BJ (cell line): ENCODE measurements around the gene PTRH2. TPM values are rescaled to one million over a fixed set of nuclear protein-coding genes. Genes with fewer than 3 reads are reported as not detected.

Source experiments
- CTCF ChIA-PET: fragments of 350-600 bp; formaldehyde crosslinking; extraction: SDS; loops from one replicate; lab custom pipeline; 2021; ENCODE audit warnings: antibody characterized with exemption, inconsistent platforms; lab: Yijun Ruan, JAX
- POLR2A ChIA-PET: fragments of 300-600 bp; sonication (Branson Sonifier 250); formaldehyde crosslinking; extraction: SDS; loops from one replicate; lab custom pipeline; 2021; ENCODE audit warnings: antibody characterized with exemption; lab: Charles Lee
- DNase-seq: peaks from one replicate; pipeline ENCODE4 v3.0.0-alpha.2; 2011; ENCODE audit warnings: low read depth
- H3K27me3 ChIP-seq: 2 replicates; pipeline ENCODE4 v1.6.0; 2011; ENCODE audit warnings: low read length; ENCODE audit not compliant: control insufficient read depth, insufficient read depth
- H3K36me3 ChIP-seq: 2 replicates; pipeline ENCODE4 v1.5.1; 2011; ENCODE audit warnings: low read length; ENCODE audit not compliant: control insufficient read depth, insufficient read depth
- H3K4me3 ChIP-seq: 2 replicates; pipeline ENCODE4 v1.5.1; 2011; ENCODE audit warnings: low read depth, mild to moderate bottlenecking, control low read depth, low read length
- polyA plus RNA-seq: library from polyadenylated mRNA; depleted of rRNA; stranded (reverse); fragments of >200 nt; gene quantifications from 2 replicates; pipeline ENCODE4 v1.2.3, GENCODE V29; 2011
- TF ChIP-seq, protein P1 (sequence below): IDR thresholded peaks from 2 replicates; pipeline ENCODE4 v1.5.1; 2011; ENCODE audit warnings: low read depth, mild to moderate bottlenecking, control low read depth, inconsistent platforms, low read length, moderate library complexity; ENCODE audit not compliant: insufficient read depth

PTRH2 gene
- polyA plus RNA-seq, 1 experiment, result 31.4 TPM

DNA sequence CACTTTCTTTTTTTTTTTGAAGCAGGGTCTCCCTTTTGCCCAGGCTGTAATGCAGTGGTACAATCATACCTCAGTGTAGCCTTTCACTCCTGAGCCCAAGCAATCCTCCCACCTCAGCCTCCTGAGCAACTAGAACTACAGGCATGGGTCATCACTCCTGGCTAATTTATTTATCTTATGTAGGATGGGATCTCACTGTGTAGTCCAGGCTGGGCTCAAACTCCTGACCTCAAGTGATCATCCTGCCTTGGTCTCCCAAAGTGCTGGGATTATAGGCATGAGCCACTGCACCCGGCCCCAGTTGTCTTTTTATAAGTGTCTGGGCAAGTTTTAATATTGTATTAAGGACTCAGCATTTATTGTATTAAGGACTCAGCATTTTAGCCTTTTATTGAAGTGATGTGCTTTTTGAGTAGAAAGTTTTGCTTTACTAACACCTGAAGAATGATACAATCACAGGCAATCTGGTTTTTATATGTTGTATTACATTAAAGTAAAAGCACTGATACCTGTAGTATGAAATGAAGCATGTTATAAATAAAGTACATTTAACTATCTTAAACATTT is 23.1 kb upstream of the PTRH2 start:
- POLR2A ChIA-PET, result no interaction called here

DNA sequence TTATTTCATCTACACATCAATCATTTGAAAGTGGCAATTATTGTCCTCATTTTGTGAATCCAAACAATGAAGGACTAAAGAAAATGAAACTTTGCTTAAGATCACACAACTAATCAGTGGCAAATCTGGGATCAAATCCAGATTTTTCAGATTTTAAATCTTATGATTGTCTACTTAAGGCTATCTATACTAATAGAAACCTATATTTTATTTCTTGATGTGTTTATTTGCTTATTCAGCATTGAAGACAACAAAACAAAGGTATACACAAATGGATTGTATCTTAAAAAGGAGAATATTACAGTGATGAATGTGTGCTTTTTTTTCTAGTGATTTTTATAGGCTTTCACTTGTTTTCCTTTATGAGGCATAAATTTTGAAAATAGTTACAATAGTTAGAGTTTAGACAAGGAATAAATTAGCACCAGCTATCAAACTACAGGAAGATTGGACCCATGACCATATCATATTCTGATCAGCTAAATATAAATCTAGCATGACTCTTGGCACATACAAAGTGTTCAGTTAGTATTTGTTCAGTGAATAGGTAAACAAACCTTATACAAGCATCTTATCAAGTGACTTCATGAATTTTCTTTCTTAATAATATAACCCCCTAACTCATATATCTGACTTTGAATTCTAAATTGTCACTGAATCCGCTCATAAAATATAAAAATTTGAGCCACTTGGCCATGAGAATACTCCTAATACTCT is 20.7 kb upstream of the PTRH2 start:
- DNase-seq, result no peak
- Histone ChIP-seq H3K36me3 (no peaks in the 10 kb centered on the region), H3K4me3 (no peak overlapping the region), H3K27me3 (no peaks in the 10 kb centered on the region)
- ChIA-PET CTCF (interaction anchor here (1.3 kb wide), 1 partner anchor 19 kb away, joined by 4 read pairs; no protein-coding TSS in a partner anchor), POLR2A (no interaction called here)
- TF ChIP-seq, protein P1, sequence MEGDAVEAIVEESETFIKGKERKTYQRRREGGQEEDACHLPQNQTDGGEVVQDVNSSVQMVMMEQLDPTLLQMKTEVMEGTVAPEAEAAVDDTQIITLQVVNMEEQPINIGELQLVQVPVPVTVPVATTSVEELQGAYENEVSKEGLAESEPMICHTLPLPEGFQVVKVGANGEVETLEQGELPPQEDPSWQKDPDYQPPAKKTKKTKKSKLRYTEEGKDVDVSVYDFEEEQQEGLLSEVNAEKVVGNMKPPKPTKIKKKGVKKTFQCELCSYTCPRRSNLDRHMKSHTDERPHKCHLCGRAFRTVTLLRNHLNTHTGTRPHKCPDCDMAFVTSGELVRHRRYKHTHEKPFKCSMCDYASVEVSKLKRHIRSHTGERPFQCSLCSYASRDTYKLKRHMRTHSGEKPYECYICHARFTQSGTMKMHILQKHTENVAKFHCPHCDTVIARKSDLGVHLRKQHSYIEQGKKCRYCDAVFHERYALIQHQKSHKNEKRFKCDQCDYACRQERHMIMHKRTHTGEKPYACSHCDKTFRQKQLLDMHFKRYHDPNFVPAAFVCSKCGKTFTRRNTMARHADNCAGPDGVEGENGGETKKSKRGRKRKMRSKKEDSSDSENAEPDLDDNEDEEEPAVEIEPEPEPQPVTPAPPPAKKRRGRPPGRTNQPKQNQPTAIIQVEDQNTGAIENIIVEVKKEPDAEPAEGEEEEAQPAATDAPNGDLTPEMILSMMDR, result no peak

More for the DNA sequence above, 23.1 kb upstream of the PTRH2 start:
- no peak for DNase-seq
- CTCF ChIA-PET, result no interaction called here
- Histone ChIP-seq H3K4me3 (no peak overlapping the region), H3K27me3 (no peaks in the 10 kb centered on the region), H3K36me3 (no peaks in the 10 kb centered on the region)
- TF ChIP-seq, protein P1, result no peak

DNA sequence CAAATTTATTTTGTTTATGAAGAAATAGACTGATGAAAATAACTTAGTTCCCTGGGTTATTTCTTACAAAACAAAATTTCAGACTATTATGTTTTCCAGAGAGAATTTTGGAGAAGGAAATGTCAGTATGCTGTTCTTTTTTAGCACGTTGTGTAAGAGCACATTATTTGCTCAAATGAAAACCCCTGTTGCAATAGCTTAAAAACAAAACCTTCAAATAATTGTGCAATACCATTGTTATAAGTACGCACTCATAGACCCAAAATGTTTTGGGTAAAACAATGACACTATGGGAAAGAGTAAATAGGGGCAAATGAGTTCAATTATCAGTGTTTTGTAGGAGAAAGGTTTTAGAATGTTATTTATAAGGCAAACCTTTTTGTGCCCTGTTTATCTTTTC is 18.5 kb upstream of the PTRH2 start:
- peak; percentile 10 for DNase-seq
- H3K36me3 ChIP-seq, result no peaks in the 10 kb centered on the region
- no peak overlapping the region for H3K4me3 ChIP-seq
- TF ChIP-seq, protein P1, result no peak
- POLR2A ChIA-PET, result interaction anchor here (0.6 kb wide), 1 partner anchor 105 kb away, joined by 5 read pairs; no protein-coding TSS in a partner anchor
- no peaks in the 10 kb centered on the region for H3K27me3 ChIP-seq
- CTCF ChIA-PET, result no interaction called here

DNA sequence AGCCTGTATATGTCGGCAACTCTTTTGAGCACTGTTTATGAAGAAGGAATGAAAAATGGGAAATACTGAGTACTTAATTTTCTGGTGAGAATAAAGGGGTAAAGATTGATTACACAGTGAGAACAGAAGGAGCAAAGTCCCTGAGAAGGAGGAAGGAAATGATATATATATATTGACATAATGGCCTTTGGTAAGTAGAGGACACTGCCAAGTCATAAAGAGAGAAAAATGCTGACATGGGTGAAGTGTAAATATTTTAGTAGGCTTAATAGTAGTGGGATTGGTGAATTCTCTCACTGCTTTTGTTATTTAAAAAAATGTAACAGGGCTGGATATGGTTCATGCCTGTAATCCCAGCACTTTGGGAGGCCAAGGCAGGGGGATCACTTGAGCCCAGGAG is 16.4 kb upstream of the PTRH2 start:
- CTCF ChIA-PET, result no interaction called here
- POLR2A ChIA-PET, result no interaction called here
- Histone ChIP-seq H3K27me3 (no peaks in the 10 kb centered on the region), H3K36me3 (no peaks in the 10 kb centered on the region), H3K4me3 (no peak overlapping the region)
- TF ChIP-seq, protein P1, result no peak
- DNase-seq, result no peak

DNA sequence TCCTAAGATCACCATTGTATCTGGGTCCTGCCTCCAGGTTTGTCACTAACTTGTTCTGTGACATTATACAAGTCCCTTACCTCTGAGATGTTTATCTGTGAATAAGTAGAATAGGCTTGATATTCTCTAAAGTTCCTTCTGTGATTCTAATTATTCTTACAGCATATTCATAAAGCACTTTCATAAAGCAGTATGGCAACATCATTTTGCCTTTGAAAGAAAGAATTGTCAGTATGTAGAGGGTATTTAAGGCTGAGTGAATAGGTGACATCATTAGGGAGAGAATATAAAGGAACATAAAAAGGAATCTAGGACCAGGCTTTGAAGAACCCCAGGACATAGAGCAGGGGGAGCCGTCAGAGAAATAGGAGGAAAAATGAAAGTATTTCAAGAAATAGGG is 15.8 kb upstream of the PTRH2 start:
- H3K36me3 ChIP-seq, result no peaks in the 10 kb centered on the region
- ChIA-PET POLR2A (no interaction called here), CTCF (no interaction called here)
- no peaks in the 10 kb centered on the region for H3K27me3 ChIP-seq
- TF ChIP-seq, protein P1, result no peak
- no peak for DNase-seq
- H3K4me3 ChIP-seq, result no peak overlapping the region
